Endothelial cell of umbilical vein (primary cell): Measurements from ENCODE around the gene BBLN. TPM values are rescaled to one million over a fixed set of nuclear protein-coding genes. Genes with fewer than 3 reads are reported as not detected.
A peak's percentile ranks its signal among the peaks of the same experiment; 100 is the strongest.

Experiments used
- BruUV-seq: library from RNA; stranded (reverse); fragments of 400-500 nt; replicated peaks from 2 replicates; lab custom pipeline; 2021; lab: Mats Ljungman, UMichigan
- CTCF ChIA-PET: fragments of 300-600, 350-600 bp; sonication (Branson Sonifier 250); formaldehyde crosslinking; loops from one replicate; lab custom pipeline; 2021; ENCODE audit warnings: antibody characterized with exemption, inconsistent platforms; lab: Charles Lee
- POLR2A ChIA-PET: fragments of 300-600, 350-600 bp; sonication (Branson Sonifier 250); formaldehyde crosslinking; loops from one replicate; lab custom pipeline; 2021; ENCODE audit warnings: antibody characterized with exemption, inconsistent platforms; lab: Charles Lee
- DNase-seq: peaks from one replicate; pipeline ENCODE4 v3.0.0-alpha.2; 2011; ENCODE audit warnings: low read depth, low spot score
- FAIRE-seq: peaks from 2 replicates; lab custom pipeline; 2011; peaks lifted over from hg19 to GRCh38; lab: Jason Lieb, UNC
- H2AFZ ChIP-seq: 2 replicates; pipeline ENCODE4 v1.6.0; 2012; ENCODE audit warnings: low read depth, low read length, control low read depth, inconsistent platforms
- H3K27ac ChIP-seq: 2 replicates; pipeline ENCODE4 v1.5.1; 2011; ENCODE audit warnings: low read depth, mild to moderate bottlenecking, control low read depth, low read length, moderate library complexity; ENCODE audit not compliant: insufficient read depth
- H3K27me3 ChIP-seq, 2 experiments: 2 replicates each; pipeline versions ENCODE4 v1.6.0 to v1.6.1; 2011; ENCODE audit warnings: low read length in 2 of 2, mixed read lengths in 1 of 2; ENCODE audit not compliant: control insufficient read depth in 2 of 2, insufficient read depth in 2 of 2
- H3K36me3 ChIP-seq, 2 experiments: 2 replicates in 1 of 2; 3 replicates in 1 of 2; pipeline ENCODE4 v1.5.1; 2011; ENCODE audit warnings: low read length in 2 of 2, mild to moderate bottlenecking in 1 of 2, moderate library complexity in 1 of 2; ENCODE audit not compliant: control insufficient read depth in 2 of 2, insufficient read depth in 2 of 2; ENCODE audit errors: extremely low read depth in 1 of 2
- H3K4me1 ChIP-seq: 3 replicates; pipeline ENCODE4 v1.5.1; 2011; ENCODE audit warnings: mild to moderate bottlenecking, low read length; ENCODE audit not compliant: control insufficient read depth, insufficient read depth; ENCODE audit errors: extremely low read depth
- H3K4me2 ChIP-seq: 2 replicates; pipeline ENCODE4 v1.6.1; 2011; ENCODE audit warnings: low read length, control low read depth, mixed read lengths; ENCODE audit not compliant: insufficient read depth
- H3K4me3 ChIP-seq, 3 experiments: fragments of 200-600 bp in 1 of 3; sonication (generic), shearing (Covaris generic) in 1 of 3; replicated peaks in 1 of 3; 2 replicates each; pipeline ENCODE4 v1.5.1; 2011 to 2016; ENCODE audit warnings: control low read depth in 3 of 3, low read length in 3 of 3, mild to moderate bottlenecking in 2 of 3, inconsistent platforms in 1 of 3, low read depth in 1 of 3, moderate library complexity in 1 of 3; ENCODE audit not compliant: insufficient read depth in 1 of 3
- H3K79me2 ChIP-seq: 2 replicates; pipeline ENCODE4 v1.6.0; 2012; ENCODE audit warnings: low read length, inconsistent platforms; ENCODE audit not compliant: control insufficient read depth, insufficient read depth
- H3K9ac ChIP-seq: replicated peaks from 2 replicates; pipeline ENCODE3; 2011; ENCODE audit warnings: low read length, control low read depth; ENCODE audit not compliant: insufficient read depth; ENCODE audit errors: extremely low read depth
- H3K9me1 ChIP-seq: replicated peaks from 3 replicates; pipeline ENCODE4 v1.6.0; 2011; ENCODE audit warnings: mild to moderate bottlenecking, low read length; ENCODE audit not compliant: control insufficient read depth, insufficient read depth; ENCODE audit errors: extremely low read depth
- H3K9me3 ChIP-seq: replicated peaks from 2 replicates; pipeline ENCODE4 v1.5.1; 2012; ENCODE audit warnings: low read length, inconsistent platforms; ENCODE audit not compliant: control insufficient read depth, insufficient read depth
- H4K20me1 ChIP-seq: replicated peaks from 2 replicates; pipeline ENCODE3; 2011; ENCODE audit warnings: mild to moderate bottlenecking, low read length; ENCODE audit not compliant: control insufficient read depth, insufficient read depth; ENCODE audit errors: extremely low read depth
- POLR2A ChIP-seq: IDR thresholded peaks from 2 replicates; pipeline ENCODE4 v1.6.1; 2012; ENCODE audit warnings: low read depth, mild to moderate bottlenecking, control low read depth, low read length
- dilution Hi-C: fragments of 300-500 bp; cut with MboI; formaldehyde crosslinking; loops from one replicate; pipeline ENCODE4 v1.15.0; 2019; ENCODE audit warnings: low sequenced_read_pairs; ENCODE audit not compliant: extremely low pct_ligation_motif_present
- intact Hi-C: fragments of 100-400 bp; cut with micrococcal nuclease; formaldehyde crosslinking; loops from one replicate; pipeline ENCODE4 v1.10.0; 2022
- polyA plus RNA-seq, 4 experiments: library from polyadenylated mRNA; depleted of rRNA in 3 of 4; stranded (reverse) in 3 of 4; unstranded in 1 of 4; fragments of >200 nt; gene quantifications; 2 replicates each; pipeline versions ENCODE4 v1.2.1 to v1.2.3, GENCODE V29; 2011 to 2012; ENCODE audit warnings: missing spikeins in 1 of 4
- total RNA-seq: library from RNA; stranded (reverse); gene quantifications from 2 replicates; pipeline ENCODE4 v1.2.3, GENCODE V29; 2021
- TF ChIP-seq, protein P1 (sequence below), 2 donors: IDR thresholded peaks; 1 replicate in 1 of 2; 2 replicates in 1 of 2; pipeline ENCODE4 v1.5.1; 2011; ENCODE audit warnings: low read length in 2 of 2, mild to moderate bottlenecking in 2 of 2, moderate library complexity in 2 of 2, control low read depth in 1 of 2, inconsistent platforms in 1 of 2, low read depth in 1 of 2; ENCODE audit not compliant: insufficient read depth in 1 of 2; ENCODE audit errors: extremely low read depth in 1 of 2

BBLN gene
- total and polyA plus RNA-seq, 2 donors (not counting 3 experiments of a cell fraction or from before 2014, with no cell fraction given), result 51.0 to 124 TPM

DNA sequence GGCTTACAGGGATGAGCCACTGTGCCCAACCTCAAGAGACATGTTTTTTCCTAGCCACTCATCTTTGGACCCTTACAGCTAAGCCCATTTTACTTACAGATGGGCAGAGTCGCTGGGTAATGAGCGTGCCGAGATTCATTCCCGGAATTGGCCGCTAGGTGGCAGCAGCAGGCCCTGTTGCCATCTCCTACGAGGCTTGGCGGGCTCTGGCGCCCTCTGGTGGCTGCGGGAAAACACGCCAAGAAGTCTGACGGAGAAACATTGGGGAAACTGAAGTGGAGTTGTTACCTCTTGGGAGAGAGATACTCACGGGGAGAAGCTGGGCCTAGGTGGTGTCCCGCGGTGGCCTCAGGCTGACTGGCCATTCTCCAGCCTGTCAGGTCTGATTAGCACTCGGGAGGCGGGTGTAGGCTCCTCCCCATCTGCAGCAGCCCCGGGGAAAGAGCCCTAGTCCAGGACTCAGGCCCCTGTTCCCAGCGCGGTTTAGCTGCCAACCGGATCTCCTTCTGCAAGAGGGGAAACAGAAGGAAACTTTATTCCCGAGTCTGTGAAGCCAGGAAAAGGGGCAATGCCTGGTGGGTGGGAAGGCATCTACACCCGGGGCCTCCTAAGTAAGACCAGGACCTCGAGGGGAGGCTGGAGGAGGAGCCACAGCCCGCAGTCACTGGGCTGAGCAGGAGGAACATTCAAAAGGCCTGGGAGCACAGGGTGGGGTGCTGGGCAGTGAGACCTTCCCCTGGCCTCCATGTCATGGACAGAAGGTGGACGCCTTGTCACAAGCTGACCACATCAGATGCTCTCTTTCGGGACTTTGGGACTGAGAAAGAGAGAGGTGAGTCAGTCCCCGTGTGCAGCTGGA lies 42.2 kb upstream of the BBLN start:
- Histone ChIP-seq H2AFZ (peak overlapping the region; percentile 46), H3K9ac (no peak overlapping the region)

More for the DNA sequence above, 42.2 kb upstream of the BBLN start:
- no peak overlapping the region for H3K4me2 ChIP-seq
- FAIRE-seq, result peak; percentile 97
- H3K4me1 ChIP-seq, result no peaks in the 10 kb centered on the region
- ChIA-PET CTCF (interaction anchor here (0.6 to 3.7 kb wide), 49 partner anchors 8 to 1691 kb away, joined by 3 to 56 read pairs (median 5); partner anchors contain the start of genes CIZ1, NAIF1, PIP5KL1 and PTGES2), POLR2A (interaction anchor here (0.7 kb wide), 1 partner anchor 163 kb away, joined by 3 read pairs; no protein-coding TSS in a partner anchor)
- no peak overlapping the region for H3K27ac ChIP-seq
- H3K9me1 ChIP-seq, result no peaks in the 10 kb centered on the region
- H3K36me3 ChIP-seq, result peaks cover 0 to 10% of the 10 kb centered on the region in 2 experiments
- dilution Hi-C loops, result no loop called here
- H3K9me3 ChIP-seq, result no peaks in the 10 kb centered on the region
- H3K79me2 ChIP-seq, result no peaks in the 10 kb centered on the region
- H4K20me1 ChIP-seq, result no peaks in the 10 kb centered on the region
- BruUV-seq, result no TSS peak
- no peaks in the 10 kb centered on the region for H3K27me3 ChIP-seq
- TF ChIP-seq, protein P1, sequence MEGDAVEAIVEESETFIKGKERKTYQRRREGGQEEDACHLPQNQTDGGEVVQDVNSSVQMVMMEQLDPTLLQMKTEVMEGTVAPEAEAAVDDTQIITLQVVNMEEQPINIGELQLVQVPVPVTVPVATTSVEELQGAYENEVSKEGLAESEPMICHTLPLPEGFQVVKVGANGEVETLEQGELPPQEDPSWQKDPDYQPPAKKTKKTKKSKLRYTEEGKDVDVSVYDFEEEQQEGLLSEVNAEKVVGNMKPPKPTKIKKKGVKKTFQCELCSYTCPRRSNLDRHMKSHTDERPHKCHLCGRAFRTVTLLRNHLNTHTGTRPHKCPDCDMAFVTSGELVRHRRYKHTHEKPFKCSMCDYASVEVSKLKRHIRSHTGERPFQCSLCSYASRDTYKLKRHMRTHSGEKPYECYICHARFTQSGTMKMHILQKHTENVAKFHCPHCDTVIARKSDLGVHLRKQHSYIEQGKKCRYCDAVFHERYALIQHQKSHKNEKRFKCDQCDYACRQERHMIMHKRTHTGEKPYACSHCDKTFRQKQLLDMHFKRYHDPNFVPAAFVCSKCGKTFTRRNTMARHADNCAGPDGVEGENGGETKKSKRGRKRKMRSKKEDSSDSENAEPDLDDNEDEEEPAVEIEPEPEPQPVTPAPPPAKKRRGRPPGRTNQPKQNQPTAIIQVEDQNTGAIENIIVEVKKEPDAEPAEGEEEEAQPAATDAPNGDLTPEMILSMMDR (IDR thresholded peaks at IDR 0.05; ENCODE audit: extremely low read depth in 1 of 2, insufficient read depth in 1 of 2, low read depth in 1 of 2, low read length in 2 of 2), result peak; percentile 100
- TF ChIP-seq POLR2A, result no peak
- DNase-seq, result peak; percentile 93
- H3K4me3 ChIP-seq, result no peak overlapping the region
- intact Hi-C loops, result loop anchor here (1.0 to 2.0 kb wide), 6 partner anchors 9 to 175 kb away; partner anchors contain the start of genes PTGES2 and SLC25A25
